Transverse colon (tissue), 4 donors: ENCODE results near the gene KNL1. TPM values are rescaled to one million over a fixed set of nuclear protein-coding genes. Genes with fewer than 3 reads are reported as not detected.

Source experiments
- DNase-seq: peaks from one replicate; pipeline ENCODE4 v3.0.0-alpha.2; 2019
- H3K27ac ChIP-seq, 4 donors: fragments of 200-600 bp; sonication (generic); 2 replicates each; pipeline ENCODE4 v1.5.1; 2016 to 2018; ENCODE audit warnings: inconsistent platforms in 4 of 4
- H3K27me3 ChIP-seq: fragments of 200-600 bp; sonication (generic); 2 replicates; pipeline ENCODE4 v1.5.1; 2017; ENCODE audit warnings: inconsistent platforms
- H3K36me3 ChIP-seq, 4 donors: fragments of 200-600 bp; sonication (generic); 2 replicates each; pipeline ENCODE4 v1.5.1; 2017 to 2019; ENCODE audit warnings: inconsistent platforms in 4 of 4
- H3K4me1 ChIP-seq, 4 donors: fragments of 200-600 bp; sonication (generic); 2 replicates each; pipeline ENCODE4 v1.5.1; 2017 to 2020; ENCODE audit warnings: inconsistent platforms in 4 of 4
- H3K4me3 ChIP-seq, 4 donors: fragments of 200-600 bp; sonication (generic); 1 replicate in 1 of 4; 2 replicates in 3 of 4; pipeline versions ENCODE4 v1.5.1 to v1.6.1; 2017 to 2019; ENCODE audit warnings: inconsistent platforms in 4 of 4
- H3K9me3 ChIP-seq, 2 donors: fragments of 200-600 bp; sonication (generic); 2 replicates each; pipeline ENCODE4 v1.5.1; 2017 to 2019; ENCODE audit warnings: inconsistent platforms in 2 of 2
- CTCF ChIP-seq, 5 experiments: fragments of 200-600 bp in 3 of 5; fragments of 450-650 bp in 2 of 5; sonication (generic) in 3 of 5; IDR thresholded peaks; 1 replicate in 2 of 5; 2 replicates in 3 of 5; pipeline ENCODE4 v1.5.1; 2016 to 2017; ENCODE audit warnings: antibody characterized with exemption in 5 of 5, inconsistent platforms in 3 of 5, mild to moderate bottlenecking in 2 of 5, moderate library complexity in 1 of 5
- EP300 ChIP-seq: sonication (generic); formaldehyde crosslinking; IDR thresholded peaks from one replicate; pipeline ENCODE4 v1.6.1; 2017; ENCODE audit warnings: antibody characterized with exemption, low read depth
- POLR2A ChIP-seq: fragments of 450-650 bp; IDR thresholded peaks from one replicate; pipeline ENCODE4 v1.6.1; 2016; ENCODE audit warnings: antibody characterized with exemption, mild to moderate bottlenecking, moderate library complexity
- POLR2AphosphoS5 ChIP-seq, 3 donors: sonication (generic); formaldehyde crosslinking; IDR thresholded peaks; one replicate each; pipeline ENCODE4 v1.6.1; 2016; ENCODE audit warnings: antibody characterized with exemption in 3 of 3
- WGBS, 2 donors: methylation state at CpG; one replicate each; pipeline ENCODE4 v1.1.5; 2018; ENCODE audit warnings: low coverage in 1 of 2; 5-methylcytosine and 5-hydroxymethylcytosine counted together
- in situ Hi-C, 4 donors: fragments of 200-750 bp; cut with MboI; loops; one replicate each; pipeline versions ENCODE4 v1.15.0 to v1.15.1; 2017; ENCODE audit warnings: low sequenced_read_pairs in 3 of 4, low pct_ligation_motif_present in 1 of 4, low pct_unique_long_range_greater_than_20kb in 1 of 4
- intact Hi-C: fragments of 100-400 bp; cut with DNase I; formaldehyde crosslinking; loops from one replicate; pipeline ENCODE4 v1.15.1; 2023; ENCODE audit warnings: low total_unique reads
- total RNA-seq, 4 donors: library from RNA; depleted of rRNA; stranded (reverse); fragments of >200 nt; gene quantifications; one replicate each; pipeline ENCODE4 v1.1.0, GENCODE V29; 2016

KNL1 gene
- total RNA-seq, 4 donors from 2014 or later: 3.4 to 7.6 (median 3.9) TPM

- in situ Hi-C loops: loop anchor here in 2 of 4 donors (10.0 to 25.0 kb wide), 2 partner anchors 99 to 167 kb away; partner anchors contain the start of genes C15orf62 (in 1 of the 2), GCHFR (in 1 of the 2), RAD51 (in 1 of the 2) and RMDN3 (in 1 of the 2)
- TF ChIP-seq EP300 (no peak), CTCF (IDR thresholded peaks at IDR 0.05) (no peak), POLR2AphosphoS5 (IDR thresholded peaks at IDR 0.05) (no peak), POLR2A (no peak)
- H3K36me3 ChIP-seq: no peaks in the 10 kb centered on the region
- WGBS, 2 donors: 25 to 45% methylated on average over 5 of the region's 5 CpGs
- H3K9me3 ChIP-seq: no peaks in the 10 kb centered on the region
- H3K4me1 ChIP-seq: peaks cover 0 to 19% (median 7%) of the 10 kb centered on the region in 4 donors
- no peak overlapping the region for H3K4me3 ChIP-seq
- no peak overlapping the region for H3K27ac ChIP-seq
- no peaks in the 10 kb centered on the region for H3K27me3 ChIP-seq
- intact Hi-C loops: no loop called here
- DNase-seq: no peak
These were observed 1.7 kb downstream of the KNL1 start for GRCh38 chr15:40595773-40596172.

- no peak for TF ChIP-seq CTCF (IDR thresholded peaks at IDR 0.05)
- no peak for TF ChIP-seq POLR2A
- no peak for TF ChIP-seq POLR2AphosphoS5 (IDR thresholded peaks at IDR 0.05)
- no peak for TF ChIP-seq EP300
- H3K27ac ChIP-seq: no peak overlapping the region
- H3K4me3 ChIP-seq: no peak overlapping the region
- intact Hi-C loops: no loop called here
- H3K27me3 ChIP-seq: no peaks in the 10 kb centered on the region
- H3K9me3 ChIP-seq: no peaks in the 10 kb centered on the region
- no peaks in the 10 kb centered on the region for H3K36me3 ChIP-seq
- in situ Hi-C loops: loop anchor here in 2 of 4 donors (10.0 to 25.0 kb wide), 2 partner anchors 98 to 165 kb away; partner anchors contain the start of genes C15orf62 (in 1 of the 2), GCHFR (in 1 of the 2), RAD51 (in 1 of the 2) and RMDN3 (in 1 of the 2)
- WGBS, 2 donors: 100% methylated on average over 2 of the region's 2 CpGs; no CpG with 5 or more reads in 1 of the 2 donors
- peaks cover 0 to 14% (median 7%) of the 10 kb centered on the region in 4 donors for H3K4me1 ChIP-seq
- no peak for DNase-seq
These were observed 3.0 kb downstream of the KNL1 start for GRCh38 chr15:40597024-40597423.

GRCh38 chr15:40598126-40598525 lies 4.1 kb downstream of the KNL1 start:
- Histone ChIP-seq H3K4me1 (peaks cover 0 to 14% (median 7%) of the 10 kb centered on the region in 4 donors), H3K4me3 (no peak overlapping the region), H3K27ac (no peak overlapping the region), H3K27me3 (no peaks in the 10 kb centered on the region), H3K36me3 (no peaks in the 10 kb centered on the region), H3K9me3 (no peaks in the 10 kb centered on the region)
- intact Hi-C loops (no loop called here), in situ Hi-C loops (loop anchor here in 2 of 4 donors (10.0 to 25.0 kb wide), 2 partner anchors 97 to 164 kb away; partner anchors contain the start of genes C15orf62 (in 1 of the 2), GCHFR (in 1 of the 2), RAD51 (in 1 of the 2) and RMDN3 (in 1 of the 2))
- no peak for DNase-seq
- 0 to 78% methylated on average over 1 to 3 of the region's 3 CpGs for WGBS, 2 donors
- no peak for TF ChIP-seq EP300
- no peak for TF ChIP-seq POLR2A
- no peak for TF ChIP-seq CTCF (IDR thresholded peaks at IDR 0.05)
- TF ChIP-seq POLR2AphosphoS5 (IDR thresholded peaks at IDR 0.05): no peak

GRCh38 chr15:40598672-40599071 lies 4.6 kb downstream of the KNL1 start:
- intact Hi-C loops (no loop called here), in situ Hi-C loops (loop anchor here in 2 of 4 donors (10.0 to 25.0 kb wide), 2 partner anchors 96 to 164 kb away; partner anchors contain the start of genes C15orf62 (in 1 of the 2), GCHFR (in 1 of the 2), RAD51 (in 1 of the 2) and RMDN3 (in 1 of the 2))
- Histone ChIP-seq H3K9me3 (no peaks in the 10 kb centered on the region), H3K27me3 (no peaks in the 10 kb centered on the region), H3K27ac (no peak overlapping the region), H3K4me3 (no peak overlapping the region), H3K36me3 (no peaks in the 10 kb centered on the region), H3K4me1 (peaks cover 0 to 14% (median 7%) of the 10 kb centered on the region in 4 donors)
- WGBS, 2 donors: 76 to 94% methylated on average over 4 of the region's 4 CpGs
- TF ChIP-seq POLR2AphosphoS5 (IDR thresholded peaks at IDR 0.05) (no peak), CTCF (IDR thresholded peaks at IDR 0.05) (no peak), POLR2A (no peak), EP300 (no peak)
- DNase-seq: no peak
